K562 (cell line): ENCODE data around the gene CACNA2D2. TPM values are rescaled to one million over a fixed set of nuclear protein-coding genes. Genes with fewer than 3 reads are reported as not detected.
A peak's percentile ranks its signal among the peaks of the same experiment; 100 is the strongest.

Source experiments
- AFF4 ChIP-seq: sonication (generic); formaldehyde crosslinking; IDR thresholded peaks from 2 replicates; pipeline ENCODE4 v1.8.0; 2023; ENCODE audit warnings: mild to moderate bottlenecking, missing genetic modification reagents
- C11orf30 ChIP-seq: fragments of 450-650 bp; IDR thresholded peaks from 2 replicates; pipeline ENCODE4 v1.6.1; 2016; ENCODE audit warnings: low read depth, mild to moderate bottlenecking
- DIDO1 ChIP-seq: fragments of 450-650 bp; IDR thresholded peaks from 2 replicates; pipeline ENCODE4 v1.6.1; 2016; ENCODE audit warnings: low read depth, missing biosample characterization, missing genetic modification characterization
- ESRRB ChIP-seq: fragments of 250-450 bp; sonication (Bioruptor Pico); IDR thresholded peaks from 2 replicates; pipeline ENCODE4 v1.5.0; 2020; ENCODE audit warnings: mild to moderate bottlenecking, moderate library complexity, borderline replicate concordance
- GABPB1 ChIP-seq: sonication (generic); formaldehyde crosslinking; IDR thresholded peaks from 2 replicates; pipeline ENCODE4 v1.8.0; 2022; ENCODE audit warnings: mild to moderate bottlenecking, missing genetic modification reagents
- RFX1 ChIP-seq: fragments of 450-650 bp; IDR thresholded peaks from 2 replicates; pipeline ENCODE4 v1.6.1; 2016; ENCODE audit warnings: mild to moderate bottlenecking, moderate library complexity
- SAP30 ChIP-seq: fragments of 200-600 bp; sonication (generic); IDR thresholded peaks from 2 replicates; pipeline ENCODE4 v1.6.1; 2012; ENCODE audit warnings: borderline replicate concordance, low read depth, mild to moderate bottlenecking, moderate library complexity, low read length, control low read depth, inconsistent platforms; ENCODE audit not compliant: insufficient read depth, poor library complexity, severe bottlenecking
- VEZF1 ChIP-seq: fragments of 200-800 bp; sonication (Bioruptor generic); IDR thresholded peaks from 2 replicates; pipeline ENCODE4 v1.6.1; 2017; ENCODE audit warnings: missing genetic modification characterization, missing compliant biosample characterization
- ZNF124 ChIP-seq: sonication (generic); formaldehyde crosslinking; IDR thresholded peaks from 2 replicates; pipeline ENCODE4 v1.8.1; 2022; ENCODE audit warnings: missing genetic modification reagents
- ZNF197 ChIP-seq: fragments of 200-800 bp; sonication (Bioruptor generic); IDR thresholded peaks from 2 replicates; pipeline ENCODE4 v1.6.1; 2016; ENCODE audit warnings: low read depth, missing genetic modification characterization, missing compliant biosample characterization
- ZNF766 ChIP-seq: fragments of 200-800 bp; sonication (Bioruptor generic); conservative IDR thresholded peaks from 2 replicates; pipeline ENCODE4 v1.6.1; 2016; ENCODE audit warnings: missing genetic modification characterization, missing compliant biosample characterization
- ZNF830 ChIP-seq: fragments of 250-450 bp; sonication (Bioruptor Pico); IDR thresholded peaks from 2 replicates; pipeline ENCODE4 v1.5.0; 2021; ENCODE audit warnings: mild to moderate bottlenecking
- polyA plus RNA-seq, 8 experiments: library from polyadenylated mRNA; depleted of rRNA in 4 of 8; stranded (reverse) in 5 of 8; unstranded in 3 of 8; fragments of >200 nt; fragmentation: Nextera tagmentation in 2 of 8; fragmentation: Illumina TruSeq in 1 of 8; extraction: Ambion mirVana in 2 of 8; extraction: Trizol in 1 of 8; gene quantifications; 2 replicates each; pipeline versions ENCODE4 v1.2.1 to v1.2.3, GENCODE V29; 2011 to 2014; ENCODE audit warnings: inconsistent platforms in 1 of 8, missing spikeins in 1 of 8
- total RNA-seq, 7 experiments: library from RNA; depleted of rRNA in 6 of 7; stranded (reverse); fragments of >200 nt in 6 of 7; fragmentation: Illumina TruSeq in 2 of 7; extraction: Trizol in 2 of 7; gene quantifications; 2 replicates each; pipeline versions ENCODE4 v1.2.1 to v1.2.3, GENCODE V29; 2011 to 2021; ENCODE audit warnings: low replicate concordance in 1 of 7
- TF ChIP-seq, protein P1 (sequence below): conservative IDR thresholded peaks from 2 replicates; pipeline ENCODE4 v1.6.1; 2011; ENCODE audit warnings: low read depth, mild to moderate bottlenecking, low read length; ENCODE audit not compliant: control insufficient read depth
- TF ChIP-seq, protein P2 (sequence below): fragments of 450-650 bp; formaldehyde crosslinking; IDR thresholded peaks from 2 replicates; pipeline ENCODE4 v1.4.0; 2022; ENCODE audit warnings: missing genetic modification characterization
- TF ChIP-seq, protein P3 (sequence below): fragments of 250-450 bp; sonication (Bioruptor Pico); IDR thresholded peaks from 2 replicates; pipeline ENCODE4 v1.5.0; 2021; ENCODE audit warnings: mild to moderate bottlenecking, moderate library complexity

Gene CACNA2D2
- total and polyA plus RNA-seq, 9 of the 15 experiments (the other 6 are each of a cell fraction or from before 2014, with no cell fraction given) = 0.11 to 0.58 (median 0.36) TPM; not detected in 2

- 0 out of 2 replicates have a peak, but pooled peaks have one; percentile 41 for TF ChIP-seq AFF4
- no peak for TF ChIP-seq ESRRB (CRISPR knock-in tag)
- TF ChIP-seq ZNF766 (CRISPR knock-in tag) = peak; percentile 83
- no peak for TF ChIP-seq ZNF124 (CRISPR knock-in tag)
- TF ChIP-seq, protein P1, sequence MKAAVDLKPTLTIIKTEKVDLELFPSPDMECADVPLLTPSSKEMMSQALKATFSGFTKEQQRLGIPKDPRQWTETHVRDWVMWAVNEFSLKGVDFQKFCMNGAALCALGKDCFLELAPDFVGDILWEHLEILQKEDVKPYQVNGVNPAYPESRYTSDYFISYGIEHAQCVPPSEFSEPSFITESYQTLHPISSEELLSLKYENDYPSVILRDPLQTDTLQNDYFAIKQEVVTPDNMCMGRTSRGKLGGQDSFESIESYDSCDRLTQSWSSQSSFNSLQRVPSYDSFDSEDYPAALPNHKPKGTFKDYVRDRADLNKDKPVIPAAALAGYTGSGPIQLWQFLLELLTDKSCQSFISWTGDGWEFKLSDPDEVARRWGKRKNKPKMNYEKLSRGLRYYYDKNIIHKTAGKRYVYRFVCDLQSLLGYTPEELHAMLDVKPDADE = peak; percentile 91
- peak; percentile 97 for TF ChIP-seq SAP30
- TF ChIP-seq, protein P2, sequence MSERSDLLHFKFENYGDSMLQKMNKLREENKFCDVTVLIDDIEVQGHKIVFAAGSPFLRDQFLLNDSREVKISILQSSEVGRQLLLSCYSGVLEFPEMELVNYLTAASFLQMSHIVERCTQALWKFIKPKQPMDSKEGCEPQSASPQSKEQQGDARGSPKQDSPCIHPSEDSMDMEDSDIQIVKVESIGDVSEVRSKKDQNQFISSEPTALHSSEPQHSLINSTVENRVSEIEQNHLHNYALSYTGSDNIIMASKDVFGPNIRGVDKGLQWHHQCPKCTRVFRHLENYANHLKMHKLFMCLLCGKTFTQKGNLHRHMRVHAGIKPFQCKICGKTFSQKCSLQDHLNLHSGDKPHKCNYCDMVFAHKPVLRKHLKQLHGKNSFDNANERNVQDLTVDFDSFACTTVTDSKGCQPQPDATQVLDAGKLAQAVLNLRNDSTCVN = no peak
- peak; percentile 48; the same call in 1 of the 2 replicates for TF ChIP-seq GABPB1 (CRISPR knock-in tag)
- no peak for TF ChIP-seq DIDO1 (tag)
- TF ChIP-seq, protein P3, sequence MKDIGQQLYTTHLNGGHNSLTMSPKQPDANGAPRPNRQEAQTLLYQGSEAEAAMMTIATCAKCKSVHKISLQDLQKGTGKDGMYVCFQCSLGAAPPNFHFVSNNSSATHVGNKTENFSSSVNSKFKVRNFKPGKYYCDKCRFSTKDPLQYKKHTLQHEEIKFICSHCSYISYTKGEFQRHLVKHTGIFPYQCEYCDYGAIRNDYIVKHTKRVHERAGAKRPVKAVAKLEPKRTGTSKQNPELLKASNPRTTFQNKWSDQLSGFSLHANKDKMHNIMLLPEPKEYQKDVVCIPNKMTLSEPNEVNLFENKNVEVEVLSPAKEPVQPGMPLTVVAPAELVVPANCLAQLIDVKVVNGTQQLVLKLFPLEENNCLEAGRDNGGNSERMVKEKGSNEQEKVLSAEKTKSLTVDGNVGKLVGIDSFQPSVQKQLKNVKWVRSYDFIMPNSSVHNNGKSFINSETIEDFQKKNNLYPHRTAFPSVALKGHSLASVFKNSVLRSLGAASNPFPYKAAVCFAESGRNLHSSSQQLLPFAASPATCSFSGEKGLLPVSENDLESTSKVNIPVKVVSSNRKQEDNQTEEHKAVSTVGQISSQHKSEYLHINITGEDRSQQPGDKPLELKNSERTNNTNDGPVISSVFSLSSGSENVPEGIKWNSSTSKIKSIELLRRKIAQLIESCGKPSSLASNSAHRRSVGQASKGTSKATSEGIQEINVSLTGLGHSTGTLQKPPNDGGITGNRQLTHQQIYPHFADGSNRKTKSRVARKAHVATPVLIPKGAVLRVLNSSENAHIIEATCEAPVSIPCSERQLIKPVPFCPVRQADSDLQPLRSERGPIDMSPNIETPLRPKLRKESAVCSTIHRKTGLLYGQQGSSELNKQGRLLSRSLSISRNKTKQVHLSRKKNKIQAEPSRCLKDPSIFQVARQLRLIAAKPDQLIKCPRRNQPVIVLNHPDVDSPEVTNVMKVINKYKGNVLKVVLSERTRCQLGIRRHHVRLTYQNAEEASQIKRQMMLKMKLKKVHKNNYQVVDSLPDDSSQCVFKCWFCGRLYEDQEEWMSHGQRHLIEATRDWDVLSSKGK (CRISPR knock-in tag) = no peak
- TF ChIP-seq ZNF197 (CRISPR knock-in tag) = 0 out of 2 replicates have a peak, but pooled peaks have one; percentile 36
- TF ChIP-seq ZNF830 (CRISPR knock-in tag) = no peak
- TF ChIP-seq RFX1 = no peak
- peak; percentile 81 for TF ChIP-seq C11orf30
- peak; percentile 69 for TF ChIP-seq VEZF1 (CRISPR knock-in tag)
Measured at GRCh38 chr3:50525987-50526386, 22.6 kb upstream of the CACNA2D2 start (continued).
